CD4-positive, alpha-beta T cell (primary cell): Measurements from ENCODE around the gene FOLR2. TPM values are rescaled to one million over a fixed set of nuclear protein-coding genes. Genes with fewer than 3 reads are reported as not detected.
"Not testable (repeated sequence)": the region's sequence is repeated elsewhere in the genome, so short reads cannot be mapped to it uniquely, and the experiment has no call there.

Source experiments
- ATAC-seq: fragments of 200-7000 bp; cut with Tn5 transposase; one replicate; pipeline ENCODE4 v1.10.0; 2022; ENCODE audit warnings: mild to moderate bottlenecking; ENCODE audit not compliant: poor library complexity
- CTCF ChIA-PET: fragments of 350-600 bp; sonication (Branson Sonifier 250); formaldehyde crosslinking; loops from one replicate; lab custom pipeline; 2021; ENCODE audit warnings: antibody characterized with exemption, inconsistent platforms; lab: Charles Lee
- POLR2A ChIA-PET: fragments of 350-600 bp; sonication (Branson Sonifier 250); formaldehyde crosslinking; loops from one replicate; lab custom pipeline; 2021; ENCODE audit warnings: antibody characterized with exemption, inconsistent platforms; lab: Charles Lee
- DNase-seq, 14 experiments: peaks; one replicate each; pipeline ENCODE4 v3.0.0-alpha.2; 2013 to 2020; ENCODE audit warnings: mixed read lengths in 2 of 14
- H3K27ac ChIP-seq, 2 donors: one replicate each; pipeline versions ENCODE4 v1.5.1 to v1.7.0; 2013; ENCODE audit warnings: low read length in 2 of 2, low read depth in 1 of 2, mild to moderate bottlenecking in 1 of 2
- H3K27me3 ChIP-seq, 2 experiments: 1 replicate in 1 of 2; 2 replicates in 1 of 2; pipeline versions ENCODE4 v1.6.1 to v1.7.0; 2013; ENCODE audit warnings: low read length in 2 of 2, control low read depth in 1 of 2, mild to moderate bottlenecking in 1 of 2, moderate library complexity in 1 of 2; ENCODE audit not compliant: insufficient read depth in 2 of 2, control insufficient read depth in 1 of 2
- H3K36me3 ChIP-seq: one replicate; pipeline ENCODE4 v1.6.1; 2013; ENCODE audit warnings: low read length, control low read depth; ENCODE audit not compliant: insufficient read depth
- H3K4me1 ChIP-seq: one replicate; pipeline ENCODE4 v1.6.1; 2013; ENCODE audit warnings: low read length, control low read depth; ENCODE audit not compliant: insufficient read depth
- H3K4me3 ChIP-seq: one replicate; pipeline ENCODE4 v1.5.1; 2013; ENCODE audit warnings: mild to moderate bottlenecking, low read length, moderate library complexity
- H3K9me3 ChIP-seq, 2 experiments: 1 replicate in 1 of 2; 2 replicates in 1 of 2; pipeline versions ENCODE4 v1.6.1 to v1.7.0; 2013; ENCODE audit warnings: low read length in 2 of 2, mild to moderate bottlenecking in 2 of 2, control low read depth in 1 of 2, moderate library complexity in 1 of 2; ENCODE audit not compliant: control insufficient read depth in 1 of 2, insufficient read depth in 1 of 2
- H3K27ac Mint-ChIP-seq: one replicate; pipeline ENCODE4 v1.8.0; 2020; ENCODE audit warnings: mixed read lengths
- H3K27me3 Mint-ChIP-seq: one replicate; pipeline ENCODE4 v1.8.0; 2021; ENCODE audit warnings: mixed read lengths
- H3K36me3 Mint-ChIP-seq: one replicate; pipeline ENCODE4 v1.8.0; 2021; ENCODE audit warnings: low read depth, mixed read lengths
- H3K4me1 Mint-ChIP-seq: one replicate; pipeline ENCODE4 v1.8.0; 2021; ENCODE audit warnings: low read depth, mixed read lengths
- H3K4me3 Mint-ChIP-seq: one replicate; pipeline ENCODE4 v1.8.0; 2020; ENCODE audit warnings: mild to moderate bottlenecking, mixed read lengths
- H3K9me3 Mint-ChIP-seq: one replicate; pipeline ENCODE4 v1.8.0; 2020; ENCODE audit warnings: mixed read lengths
- CTCF ChIP-seq: fragments of 200-600 bp; IDR thresholded peaks from one replicate; pipeline ENCODE4 v1.8.0; 2022; ENCODE audit warnings: antibody characterized with exemption, mild to moderate bottlenecking
- intact Hi-C, 2 experiments: fragments of 100-400 bp; cut with DNase I in 1 of 2; cut with micrococcal nuclease in 1 of 2; formaldehyde crosslinking; loops; one replicate each; pipeline versions ENCODE4 v1.15.1 to v1.9.0; 2023 to 2025; cut with DNase I, micrococcal nuclease
- total RNA-seq, 174 experiments: library from RNA in 2 of 174; stranded (reverse) in 2 of 174; gene quantifications; one replicate each; pipeline ENCODE4 v1.2.3 and lab custom pipeline; 2021 to 2026

FOLR2 gene
- total RNA-seq, 2 experiments from 2014 or later, result not detected

GRCh38 chr11:72202571-72202970 lies 14.0 kb upstream of the FOLR2 start:
- intact Hi-C loops, result no loop called here
- H3K36me3 Mint-ChIP-seq, result no peaks in the 10 kb centered on the region
- no peaks in the 10 kb centered on the region for H3K27me3 Mint-ChIP-seq
- ChIA-PET CTCF (interaction anchor here (0.7 kb wide), 1 partner anchor 1738 kb away, joined by 5 read pairs; no protein-coding TSS in a partner anchor), POLR2A (no interaction called here)
- Histone ChIP-seq H3K4me3 (no peak overlapping the region), H3K9me3 (no peaks in the 10 kb centered on the region), H3K4me1 (no peaks in the 10 kb centered on the region), H3K36me3 (no peaks in the 10 kb centered on the region), H3K27ac (no peak overlapping the region), H3K27me3 (no peaks in the 10 kb centered on the region)
- H3K4me1 Mint-ChIP-seq, result no peaks in the 10 kb centered on the region
- H3K9me3 Mint-ChIP-seq, result no peaks in the 10 kb centered on the region
- ATAC-seq (no peak), DNase-seq (no peak)
- no peak overlapping the region for H3K4me3 Mint-ChIP-seq
- no peak overlapping the region for H3K27ac Mint-ChIP-seq
- no peak for TF ChIP-seq CTCF

DNA sequence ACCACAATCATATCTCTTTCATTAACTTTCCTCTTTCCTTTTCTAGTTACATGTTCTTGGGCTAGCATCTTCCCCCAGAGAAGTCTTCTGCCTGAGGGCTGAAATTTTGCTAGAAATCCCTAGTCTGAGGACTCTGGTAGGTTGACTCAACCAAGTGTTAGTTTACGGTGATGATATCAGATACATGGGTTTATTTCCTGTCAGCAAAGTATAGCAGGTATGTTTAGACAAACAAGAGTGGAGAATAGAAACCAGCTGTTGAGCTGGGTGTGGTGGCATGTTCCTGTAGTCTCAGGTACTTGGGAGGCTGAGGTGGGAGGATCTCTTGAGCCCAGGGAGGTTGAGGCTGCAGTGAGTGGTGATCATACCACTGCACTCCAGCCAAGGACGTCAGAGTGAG lies 13.4 kb upstream of the FOLR2 start:
- intact Hi-C loops, result no loop called here
- no peaks in the 10 kb centered on the region for H3K9me3 Mint-ChIP-seq
- no peaks in the 10 kb centered on the region for H3K36me3 Mint-ChIP-seq
- ChIA-PET POLR2A (no interaction called here), CTCF (interaction anchor here (0.7 kb wide), 1 partner anchor 1737 kb away, joined by 5 read pairs; no protein-coding TSS in a partner anchor)
- Histone ChIP-seq H3K4me3 (no peak overlapping the region), H3K27ac (no peak overlapping the region), H3K9me3 (no peaks in the 10 kb centered on the region), H3K36me3 (no peaks in the 10 kb centered on the region), H3K4me1 (no peaks in the 10 kb centered on the region), H3K27me3 (no peaks in the 10 kb centered on the region)
- H3K4me3 Mint-ChIP-seq, result no peak overlapping the region
- H3K4me1 Mint-ChIP-seq, result no peaks in the 10 kb centered on the region
- DNase-seq (no peak), ATAC-seq (no peak)
- no peak for TF ChIP-seq CTCF
- no peak overlapping the region for H3K27ac Mint-ChIP-seq
- H3K27me3 Mint-ChIP-seq, result no peaks in the 10 kb centered on the region

DNA sequence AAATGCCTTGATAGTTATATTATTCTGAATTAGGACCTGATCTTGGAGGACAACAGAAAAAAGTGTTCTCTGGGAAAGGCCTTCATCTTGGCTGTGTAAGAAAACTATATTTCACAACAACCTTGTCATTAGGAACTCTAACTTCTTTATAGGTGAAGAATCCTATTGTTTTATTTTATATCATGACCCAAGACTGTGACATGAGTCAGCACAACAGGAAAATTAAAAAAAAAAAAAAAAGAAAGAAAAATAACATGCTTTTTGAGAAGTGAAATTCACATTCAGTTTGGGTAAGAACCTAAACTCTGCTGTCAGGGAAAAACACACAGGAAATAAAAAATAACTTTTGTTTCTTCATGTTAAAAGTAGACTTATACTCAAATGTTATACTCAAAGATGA lies 11.7 kb upstream of the FOLR2 start:
- ChIA-PET POLR2A (no interaction called here), CTCF (interaction anchor here (0.7 kb wide), 1 partner anchor 63 kb away, joined by 3 read pairs; no protein-coding TSS in a partner anchor)
- intact Hi-C loops, result no loop called here
- no peak overlapping the region for H3K27ac ChIP-seq
- Mint-ChIP-seq H3K27me3 (peaks cover 14% of the 10 kb centered on the region), H3K27ac (no peak overlapping the region), H3K4me3 (no peak overlapping the region), H3K4me1 (no peaks in the 10 kb centered on the region), H3K9me3 (peaks cover 8% of the 10 kb centered on the region), H3K36me3 (peaks cover 6% of the 10 kb centered on the region)
- H3K36me3 ChIP-seq, result no peaks in the 10 kb centered on the region
- no peak for ATAC-seq
- TF ChIP-seq CTCF, result no peak
- no peak overlapping the region for H3K4me3 ChIP-seq
- no peak for DNase-seq
- peaks cover 0 to 10% of the 10 kb centered on the region in 2 experiments for H3K9me3 ChIP-seq
- H3K27me3 ChIP-seq, result no peaks in the 10 kb centered on the region
- no peaks in the 10 kb centered on the region for H3K4me1 ChIP-seq

GRCh38 chr11:72206794-72207193 lies 9.8 kb upstream of the FOLR2 start:
- ATAC-seq, H3K4me1 ChIP-seq, H3K36me3 Mint-ChIP-seq, H3K4me3 ChIP-seq, CTCF ChIA-PET, H3K4me1 Mint-ChIP-seq, DNase-seq, H3K27ac Mint-ChIP-seq, H3K4me3 Mint-ChIP-seq, H3K36me3 ChIP-seq, H3K27ac ChIP-seq, POLR2A ChIA-PET, H3K27me3 ChIP-seq, intact Hi-C loops: not testable (repeated sequence)
- peaks cover 25% of the 10 kb centered on the region for H3K27me3 Mint-ChIP-seq
- peaks cover 4 to 14% of the 10 kb centered on the region in 2 experiments for H3K9me3 ChIP-seq
- H3K9me3 Mint-ChIP-seq, result peaks cover 13% of the 10 kb centered on the region
